ENCODE results near the gene GRAMD1A. TPM values are rescaled to one million over a fixed set of nuclear protein-coding genes. Genes with fewer than 3 reads are reported as not detected.
A peak's percentile ranks its signal among the peaks of the same experiment; 100 is the strongest.

GRAMD1A gene
- total and polyA plus RNA-seq, 9 of the 15 experiments (the other 6 are each of a cell fraction or from before 2014, with no cell fraction given), result 1.4 to 63.8 (median 38.5) TPM

DNA sequence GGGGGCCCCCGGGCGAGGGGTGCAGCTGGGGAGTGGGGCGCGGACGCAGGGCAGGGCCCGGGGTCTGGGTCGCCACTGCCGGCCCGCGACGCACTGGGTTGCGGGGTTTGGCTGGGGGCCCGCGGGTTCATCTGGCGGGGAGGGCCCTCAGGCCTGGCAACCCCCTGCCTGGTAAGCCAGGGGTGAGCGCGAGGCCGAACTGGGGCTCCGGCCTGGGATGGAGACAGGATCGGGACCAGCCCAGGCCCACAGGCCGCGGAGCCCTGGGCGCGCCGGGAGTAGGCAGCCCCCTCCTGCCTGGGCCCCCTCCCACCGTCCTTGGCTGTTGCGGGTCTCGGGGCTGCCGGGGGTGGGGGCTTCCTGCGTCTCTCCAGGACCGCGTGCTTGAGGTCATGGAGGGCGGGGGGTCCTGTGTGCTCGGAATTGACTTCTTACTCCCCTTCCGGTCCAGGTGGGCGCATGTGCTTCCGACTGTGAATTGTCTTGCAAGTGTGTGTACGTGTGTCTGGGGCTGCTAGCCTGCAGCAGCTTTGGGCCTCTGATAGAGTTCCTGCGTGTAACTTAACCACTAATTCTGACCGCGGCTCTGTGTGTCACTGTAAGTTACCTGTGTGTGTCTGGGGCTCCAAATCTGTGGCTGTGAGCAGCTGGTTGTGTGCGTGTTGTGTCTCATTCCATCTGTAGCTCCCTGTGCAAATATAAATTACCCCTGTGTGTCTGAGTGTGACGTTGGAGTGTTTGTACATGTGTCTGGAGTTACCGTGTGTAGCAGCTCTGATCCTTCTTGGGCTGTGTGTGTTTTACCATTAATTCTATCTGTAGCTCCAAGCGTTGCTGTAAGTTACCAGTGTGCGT, 751 bp downstream of the GRAMD1A start:
- DNase-seq (ENCODE audit: extremely low read depth in 1 of 4, low spot score in 3 of 4), result peak; percentile 45 to 82 (median 74)
- POLR2A ChIA-PET, result interaction anchor here (0.6 to 2.2 kb wide), 6 partner anchors 14 to 441 kb away, joined by 3 to 5 read pairs (median 3); no protein-coding TSS in a partner anchor
- TSS peak; percentile 46 for BruUV-seq (replicated peaks)
- FAIRE-seq, result peak; percentile 84
- Histone ChIP-seq H4K20me1 (replicated peaks; ENCODE audit: control insufficient read depth, insufficient read depth, low read length) (peaks cover 6% of the 10 kb centered on the region), H3K9ac (ENCODE audit: insufficient read depth in 1 of 2, low read depth in 2 of 2, low read length in 2 of 2) (peak overlapping the region; percentile 70 to 95), H3K9me3 (replicated peaks; ENCODE audit: control insufficient read depth, insufficient read depth, low read depth, low read length) (no peaks in the 10 kb centered on the region), H3K79me2 (ENCODE audit: control insufficient read depth, insufficient read depth, low read length) (peaks cover 59% of the 10 kb centered on the region), H3K4me3 (peak overlapping the region; percentile 77), H3K27ac (ENCODE audit: extremely low read depth, low read depth, low read length) (peak overlapping the region; percentile 80), H3K4me2 (ENCODE audit: insufficient read depth, low read length) (peak overlapping the region; percentile 93), H3K36me3 (ENCODE audit: control insufficient read depth, insufficient read depth, low read length) (peaks cover 37% of the 10 kb centered on the region; the same call in 2 of the 3 replicates), H2AFZ (ENCODE audit: low read depth, low read length) (0 out of 2 replicates have a peak overlapping the region, but pooled peaks have one; percentile 7), H3K4me1 (replicated peaks in 1 of 2; ENCODE audit: control insufficient read depth in 2 of 2, insufficient read depth in 2 of 2, low read length in 2 of 2) (peaks cover 27 to 54% of the 10 kb centered on the region in 2 experiments), H3K9me1 (ENCODE audit: control insufficient read depth, insufficient read depth, low read length) (no peaks in the 10 kb centered on the region), H3K27me3 (ENCODE audit: control insufficient read depth in 2 of 2, insufficient read depth in 2 of 2, low read length in 2 of 2) (no peaks in the 10 kb centered on the region)
- WGBS (ENCODE audit: insufficient coverage, low coverage, missing lambda C conversion rate), result under 1% methylated on average over 21 of the region's 46 CpGs
- intact Hi-C loops (cut with micrococcal nuclease) (loop anchor here (1.0 kb wide), 1 partner anchor 28 kb away; no protein-coding TSS in a partner anchor), in situ Hi-C loops (cut with MboI) (no loop called here)
- CTCF ChIA-PET (ENCODE audit: low intra/inter-chr PET ratio), result no interaction called here
- peak; percentile 16 for ATAC-seq
- TF ChIP-seq, protein P1, sequence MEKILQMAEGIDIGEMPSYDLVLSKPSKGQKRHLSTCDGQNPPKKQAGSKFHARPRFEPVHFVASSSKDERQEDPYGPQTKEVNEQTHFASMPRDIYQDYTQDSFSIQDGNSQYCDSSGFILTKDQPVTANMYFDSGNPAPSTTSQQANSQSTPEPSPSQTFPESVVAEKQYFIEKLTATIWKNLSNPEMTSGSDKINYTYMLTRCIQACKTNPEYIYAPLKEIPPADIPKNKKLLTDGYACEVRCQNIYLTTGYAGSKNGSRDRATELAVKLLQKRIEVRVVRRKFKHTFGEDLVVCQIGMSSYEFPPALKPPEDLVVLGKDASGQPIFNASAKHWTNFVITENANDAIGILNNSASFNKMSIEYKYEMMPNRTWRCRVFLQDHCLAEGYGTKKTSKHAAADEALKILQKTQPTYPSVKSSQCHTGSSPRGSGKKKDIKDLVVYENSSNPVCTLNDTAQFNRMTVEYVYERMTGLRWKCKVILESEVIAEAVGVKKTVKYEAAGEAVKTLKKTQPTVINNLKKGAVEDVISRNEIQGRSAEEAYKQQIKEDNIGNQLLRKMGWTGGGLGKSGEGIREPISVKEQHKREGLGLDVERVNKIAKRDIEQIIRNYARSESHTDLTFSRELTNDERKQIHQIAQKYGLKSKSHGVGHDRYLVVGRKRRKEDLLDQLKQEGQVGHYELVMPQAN (IDR thresholded peaks at IDR 0.05; ENCODE audit: borderline replicate concordance), result peak; percentile 60; the same call in 1 of the 2 replicates
- TF ChIP-seq RAD21 (CRISPR knock-in tag; conservative IDR thresholded peaks at IDR 0.05 in 1 of 2, IDR thresholded peaks at IDR 0.05 in 1 of 2), result no peak
- TF ChIP-seq ESRRB (CRISPR knock-in tag; IDR thresholded peaks at IDR 0.05; ENCODE audit: borderline replicate concordance), result no peak
- peak; percentile 26; the same call in 1 of the 2 replicates for TF ChIP-seq CREM (IDR thresholded peaks at IDR 0.05; ENCODE audit: low read depth)
- no peak for TF ChIP-seq RB1 (IDR thresholded peaks at IDR 0.05; ENCODE audit: low read depth)
- no peak for TF ChIP-seq POLR2AphosphoS2 (IDR thresholded peaks at IDR 0.05; ENCODE audit: low read length)
- TF ChIP-seq, protein P2, sequence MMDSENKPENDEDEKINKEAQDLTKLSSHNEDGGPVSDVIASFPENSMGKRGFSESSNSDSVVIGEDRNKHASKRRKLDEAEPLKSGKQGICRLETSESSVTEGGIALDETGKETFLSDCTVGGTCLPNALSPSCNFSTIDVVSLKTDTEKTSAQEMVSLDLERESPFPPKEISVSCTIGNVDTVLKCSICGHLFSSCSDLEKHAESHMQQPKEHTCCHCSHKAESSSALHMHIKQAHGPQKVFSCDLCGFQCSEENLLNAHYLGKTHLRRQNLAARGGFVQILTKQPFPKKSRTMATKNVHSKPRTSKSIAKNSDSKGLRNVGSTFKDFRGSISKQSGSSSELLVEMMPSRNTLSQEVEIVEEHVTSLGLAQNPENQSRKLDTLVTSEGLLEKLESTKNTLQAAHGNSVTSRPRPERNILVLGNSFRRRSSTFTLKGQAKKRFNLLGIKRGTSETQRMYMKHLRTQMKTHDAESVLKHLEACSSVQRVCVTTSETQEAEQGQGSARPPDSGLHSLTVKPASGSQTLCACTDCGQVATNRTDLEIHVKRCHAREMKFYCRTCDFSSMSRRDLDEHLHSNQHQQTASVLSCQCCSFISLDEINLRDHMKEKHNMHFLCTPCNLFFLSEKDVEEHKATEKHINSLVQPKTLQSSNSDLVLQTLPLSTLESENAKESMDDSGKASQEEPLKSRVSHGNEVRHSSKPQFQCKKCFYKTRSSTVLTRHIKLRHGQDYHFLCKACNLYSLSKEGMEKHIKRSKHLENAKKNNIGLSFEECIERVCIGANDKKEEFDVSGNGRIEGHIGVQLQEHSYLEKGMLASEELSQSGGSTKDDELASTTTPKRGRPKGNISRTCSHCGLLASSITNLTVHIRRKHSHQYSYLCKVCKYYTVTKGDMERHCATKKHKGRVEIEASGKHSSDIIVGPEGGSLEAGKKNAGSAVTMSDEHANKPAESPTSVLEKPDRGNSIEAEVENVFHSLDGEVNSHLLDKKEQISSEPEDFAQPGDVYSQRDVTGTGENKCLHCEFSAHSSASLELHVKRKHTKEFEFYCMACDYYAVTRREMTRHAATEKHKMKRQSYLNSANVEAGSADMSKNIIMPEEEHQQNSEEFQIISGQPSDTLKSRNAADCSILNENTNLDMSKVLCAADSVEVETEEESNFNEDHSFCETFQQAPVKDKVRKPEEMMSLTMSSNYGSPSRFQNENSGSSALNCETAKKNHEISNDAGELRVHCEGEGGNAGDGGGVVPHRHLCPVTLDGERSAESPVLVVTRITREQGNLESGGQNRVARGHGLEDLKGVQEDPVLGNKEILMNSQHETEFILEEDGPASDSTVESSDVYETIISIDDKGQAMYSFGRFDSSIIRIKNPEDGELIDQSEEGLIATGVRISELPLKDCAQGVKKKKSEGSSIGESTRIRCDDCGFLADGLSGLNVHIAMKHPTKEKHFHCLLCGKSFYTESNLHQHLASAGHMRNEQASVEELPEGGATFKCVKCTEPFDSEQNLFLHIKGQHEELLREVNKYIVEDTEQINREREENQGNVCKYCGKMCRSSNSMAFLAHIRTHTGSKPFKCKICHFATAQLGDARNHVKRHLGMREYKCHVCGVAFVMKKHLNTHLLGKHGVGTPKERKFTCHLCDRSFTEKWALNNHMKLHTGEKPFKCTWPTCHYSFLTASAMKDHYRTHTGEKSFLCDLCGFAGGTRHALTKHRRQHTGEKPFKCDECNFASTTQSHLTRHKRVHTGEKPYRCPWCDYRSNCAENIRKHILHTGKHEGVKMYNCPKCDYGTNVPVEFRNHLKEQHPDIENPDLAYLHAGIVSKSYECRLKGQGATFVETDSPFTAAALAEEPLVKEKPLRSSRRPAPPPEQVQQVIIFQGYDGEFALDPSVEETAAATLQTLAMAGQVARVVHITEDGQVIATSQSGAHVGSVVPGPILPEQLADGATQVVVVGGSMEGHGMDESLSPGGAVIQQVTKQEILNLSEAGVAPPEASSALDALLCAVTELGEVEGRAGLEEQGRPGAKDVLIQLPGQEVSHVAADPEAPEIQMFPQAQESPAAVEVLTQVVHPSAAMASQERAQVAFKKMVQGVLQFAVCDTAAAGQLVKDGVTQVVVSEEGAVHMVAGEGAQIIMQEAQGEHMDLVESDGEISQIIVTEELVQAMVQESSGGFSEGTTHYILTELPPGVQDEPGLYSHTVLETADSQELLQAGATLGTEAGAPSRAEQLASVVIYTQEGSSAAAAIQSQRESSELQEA (IDR thresholded peaks at IDR 0.05; ENCODE audit: low read depth), result no peak
- TF ChIP-seq RUNX1 (IDR thresholded peaks at IDR 0.05; ENCODE audit: low read depth), result no peak
- TF ChIP-seq, protein P3, sequence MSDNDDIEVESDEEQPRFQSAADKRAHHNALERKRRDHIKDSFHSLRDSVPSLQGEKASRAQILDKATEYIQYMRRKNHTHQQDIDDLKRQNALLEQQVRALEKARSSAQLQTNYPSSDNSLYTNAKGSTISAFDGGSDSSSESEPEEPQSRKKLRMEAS (CRISPR knock-in tag; IDR thresholded peaks at IDR 0.05), result peak; percentile 69
- TF ChIP-seq ETV1 (tag; conservative IDR thresholded peaks at IDR 0.05; ENCODE audit: low read depth), result 0 out of 2 replicates have a peak, but pooled peaks have one; percentile 27
